Fibroblast of peridontal ligament (primary cell): ENCODE measurements around the gene TBX10.
"Not testable (repeated sequence)": the region's sequence is repeated elsewhere in the genome, so short reads cannot be mapped to it uniquely, and the experiment has no call there.

Source experiments
- DNase-seq: peaks from one replicate; pipeline ENCODE4 v3.0.0-alpha.2; 2010; ENCODE audit errors: extremely low read depth

The TBX10 gene

DNA sequence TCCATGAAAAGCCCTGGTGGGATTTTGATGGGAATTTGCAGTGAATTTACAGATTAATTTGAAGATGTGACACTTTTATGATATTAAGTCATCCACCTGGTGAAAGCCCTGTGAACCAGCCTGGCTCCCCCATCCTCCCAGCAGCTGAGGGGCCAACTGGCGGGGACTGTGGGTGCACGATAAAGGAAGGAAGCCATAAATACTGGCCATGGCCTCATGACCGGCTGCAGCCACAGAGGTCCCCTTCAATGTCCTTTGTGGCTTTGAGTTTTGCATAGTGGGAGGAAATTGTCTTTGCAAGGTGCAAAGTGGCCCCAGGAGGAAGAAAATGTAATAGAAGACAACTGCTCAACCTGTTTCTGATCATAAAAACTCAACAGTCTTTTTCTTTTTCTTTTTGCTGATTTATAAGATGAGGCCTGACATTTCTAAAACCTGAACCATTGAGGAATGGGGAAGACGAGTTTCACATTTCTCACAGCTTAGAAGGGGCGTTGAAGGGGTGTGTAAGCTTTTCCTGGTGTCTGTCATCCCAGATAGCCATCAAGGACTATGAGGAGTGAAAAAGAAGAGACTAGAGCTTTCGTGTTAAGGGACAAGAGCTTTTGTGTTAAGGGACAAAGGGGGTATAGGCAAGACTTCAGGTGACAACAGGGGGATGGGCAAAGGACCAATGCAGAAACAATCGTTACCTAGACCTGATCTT lies 39.1 kb downstream of the TBX10 start:
- DNase-seq = no peak

DNA sequence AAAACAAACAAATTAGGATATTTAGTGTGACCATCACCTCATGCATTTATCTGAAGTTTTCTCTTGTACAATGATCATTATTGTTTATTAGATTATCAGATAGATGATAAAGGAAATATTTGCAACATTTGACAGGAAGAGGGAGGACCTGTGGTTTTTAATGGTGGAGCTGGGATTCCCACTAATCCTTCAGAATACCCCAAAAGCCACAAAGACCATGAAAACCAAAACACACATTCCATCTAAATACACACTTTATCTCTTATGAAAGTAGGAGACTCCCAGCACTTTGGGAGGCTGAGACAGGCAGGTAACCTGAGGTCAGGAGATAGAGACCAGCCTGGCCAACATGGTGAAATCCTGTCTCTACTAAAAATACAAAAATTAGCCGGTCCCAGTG lies 40.4 kb downstream of the TBX10 start:
- no peak for DNase-seq

DNA sequence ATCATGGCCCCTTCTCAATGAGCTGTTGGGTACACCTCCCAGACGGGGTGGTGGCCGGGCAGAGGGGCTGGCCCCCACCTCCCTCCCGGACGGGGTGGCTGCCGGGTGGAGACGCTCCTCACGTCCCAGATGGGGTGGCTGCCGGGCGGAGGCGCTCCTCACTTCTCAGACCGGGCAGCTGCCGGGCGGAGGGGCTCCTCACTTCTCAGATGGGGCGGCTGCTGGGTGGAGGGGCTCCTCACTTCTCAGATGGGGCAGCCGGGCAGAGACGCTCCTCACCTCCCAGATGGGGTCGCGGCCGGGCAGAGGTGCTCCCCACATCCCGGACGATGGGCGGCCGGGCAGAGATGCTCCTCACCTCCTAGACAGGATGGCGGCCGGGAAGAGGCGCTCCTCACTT lies 41.6 kb downstream of the TBX10 start:
- not testable (repeated sequence) for DNase-seq

DNA sequence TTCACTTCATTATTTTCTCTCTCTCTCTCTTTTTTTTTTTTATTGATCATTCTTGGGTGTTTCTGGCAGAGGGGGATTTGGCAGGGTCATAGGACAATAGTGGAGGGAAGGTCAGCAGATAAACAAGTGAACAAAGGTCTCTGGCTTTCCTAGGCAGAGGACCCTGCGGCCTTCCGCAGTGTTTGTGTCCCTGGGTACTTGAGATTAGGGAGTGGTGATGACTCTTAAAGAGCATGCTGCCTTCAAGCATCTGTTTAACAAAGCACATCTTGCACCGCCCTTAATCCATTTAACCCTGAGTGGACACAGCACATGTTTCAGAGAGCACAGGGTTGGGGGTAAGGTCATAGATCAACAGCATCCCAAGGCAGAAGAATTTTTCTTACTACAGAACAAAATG lies 42.1 kb downstream of the TBX10 start:
- not testable (repeated sequence) for DNase-seq

DNA sequence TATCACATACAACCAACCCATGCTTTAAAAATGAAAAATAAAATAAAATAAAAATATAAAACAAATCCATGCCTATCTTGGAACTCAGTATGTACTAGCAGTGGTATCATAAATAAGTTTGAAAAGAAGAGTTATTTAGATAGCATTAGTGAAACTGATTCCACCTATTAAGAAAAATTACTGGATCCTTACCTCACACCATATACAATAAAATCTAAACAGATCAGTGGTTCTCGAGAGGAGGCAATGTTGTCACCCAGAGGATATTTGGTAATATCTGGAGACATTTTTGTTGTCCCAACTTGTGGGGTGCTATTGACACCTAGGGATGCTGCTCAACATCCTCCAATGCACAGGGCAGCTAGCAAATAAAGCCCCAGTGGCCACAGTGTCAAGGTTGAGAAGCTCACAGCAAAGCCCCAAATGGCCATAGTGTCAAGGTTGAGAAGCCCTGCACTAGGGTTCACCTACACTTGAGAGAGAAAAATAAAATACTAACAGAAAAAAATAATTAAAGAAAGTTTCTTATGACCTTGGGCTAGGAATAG lies 42.7 kb downstream of the TBX10 start:
- no peak for DNase-seq

DNA sequence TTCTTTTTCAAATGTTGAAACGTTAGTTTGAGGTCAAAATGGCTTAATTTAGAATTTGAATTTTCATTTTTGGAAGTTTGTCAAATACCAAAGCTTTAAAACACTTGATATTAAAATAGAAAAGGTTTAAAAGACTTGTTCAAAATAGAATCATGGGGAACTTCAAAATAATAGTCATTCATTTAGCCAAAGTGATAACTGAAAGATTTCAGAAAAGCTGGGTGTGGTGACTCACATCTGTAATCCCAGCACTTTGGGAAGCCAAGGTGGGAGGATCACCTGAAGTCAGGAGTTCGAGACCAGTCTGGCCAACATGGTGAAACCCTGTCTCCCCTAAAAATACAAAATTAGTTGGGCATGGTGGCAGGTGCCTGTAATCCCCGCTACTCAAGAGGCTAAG lies 45.1 kb downstream of the TBX10 start:
- no peak for DNase-seq

DNA sequence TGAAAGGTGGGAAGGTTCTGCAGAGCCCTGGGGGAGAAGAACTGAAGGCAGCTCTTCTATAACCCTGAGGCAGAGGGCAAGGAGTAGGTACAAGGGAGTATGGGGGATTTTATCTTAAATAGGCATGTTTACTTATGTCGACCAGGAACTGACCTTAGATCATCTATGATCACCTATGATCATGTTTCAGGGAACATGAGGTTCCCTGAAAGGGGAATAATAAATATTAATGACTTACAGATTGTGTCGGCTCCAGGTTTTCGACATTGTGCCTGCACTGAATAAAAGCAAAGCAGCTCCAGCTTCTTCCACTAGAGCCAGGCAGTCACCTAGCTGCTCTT lies 46.0 kb downstream of the TBX10 start:
- no peak for DNase-seq

DNA sequence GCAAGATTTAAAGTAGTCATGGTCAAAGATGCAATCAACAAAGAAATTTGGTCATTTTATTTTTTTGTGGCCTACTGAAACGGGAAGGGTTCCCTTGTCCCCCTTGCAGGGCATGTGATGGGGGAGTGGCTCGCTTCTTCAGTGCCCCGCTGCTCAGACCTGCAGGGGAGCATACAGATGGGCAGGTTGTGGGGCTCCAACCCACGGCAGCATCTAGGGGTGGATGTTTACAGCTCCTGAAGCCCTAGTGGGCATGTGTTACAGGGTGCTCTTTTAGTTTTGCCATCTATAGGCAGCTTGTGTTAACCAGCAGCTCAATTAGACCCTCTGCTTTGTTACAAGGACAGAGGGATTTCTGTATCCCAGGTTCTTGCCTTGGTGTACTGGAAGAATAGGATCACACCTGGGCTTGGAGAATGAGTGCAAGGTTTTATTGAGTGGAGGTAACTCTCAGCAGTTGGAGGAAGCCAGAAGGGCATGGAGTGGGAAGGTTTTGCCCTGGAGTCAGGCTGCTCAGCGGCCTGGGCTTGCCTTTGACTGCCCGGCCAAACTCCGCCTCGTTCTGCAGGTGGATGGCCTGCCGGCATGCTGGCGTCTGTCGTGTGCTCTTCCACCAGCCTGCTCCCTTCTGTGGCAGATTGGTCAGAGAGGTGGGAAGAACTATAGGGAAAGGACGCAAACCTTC lies 46.5 kb downstream of the TBX10 start:
- no peak for DNase-seq

DNA sequence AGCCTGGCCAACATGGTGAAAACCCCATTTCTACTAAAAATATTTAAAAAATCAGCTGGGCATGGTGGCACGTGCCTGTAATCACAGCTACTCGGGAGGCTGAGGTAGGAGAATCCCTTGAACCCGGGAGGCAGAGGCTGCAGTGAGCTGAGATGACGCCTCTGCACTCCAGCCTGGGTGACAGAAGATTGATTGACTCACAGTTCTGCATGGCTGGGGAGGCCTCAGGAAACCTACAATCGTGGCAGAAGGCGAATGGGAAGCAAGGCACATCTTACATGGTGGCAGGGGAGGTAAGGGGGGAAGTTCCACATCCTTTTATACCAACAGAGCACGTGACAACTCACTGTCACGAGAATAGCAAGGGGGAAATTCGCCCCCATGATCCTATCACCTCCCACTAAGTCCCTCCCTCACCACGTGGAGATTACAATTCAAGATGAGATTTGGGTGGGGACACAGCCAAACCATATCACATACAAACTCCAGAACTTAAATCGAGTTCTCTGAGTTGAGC lies 50.6 kb downstream of the TBX10 start:
- DNase-seq = not testable (repeated sequence)

DNA sequence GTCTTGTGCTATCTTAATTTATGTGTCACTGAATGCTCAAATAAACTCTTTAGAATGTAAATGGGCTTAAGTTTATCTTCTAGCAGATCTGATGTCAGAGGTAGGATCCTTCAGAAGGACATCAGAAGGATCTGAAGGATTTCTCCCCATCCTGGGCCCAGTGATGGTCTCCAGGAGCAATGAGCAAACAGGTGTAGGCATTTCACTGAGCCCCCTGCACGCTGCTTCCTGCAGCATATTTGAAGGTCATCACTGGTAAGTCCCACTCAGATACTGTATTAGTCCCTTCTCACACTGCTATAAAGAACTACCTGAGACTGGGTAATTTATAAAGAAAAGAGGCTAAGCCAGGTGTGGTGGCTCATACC lies 51.4 kb downstream of the TBX10 start:
- DNase-seq = no peak

DNA sequence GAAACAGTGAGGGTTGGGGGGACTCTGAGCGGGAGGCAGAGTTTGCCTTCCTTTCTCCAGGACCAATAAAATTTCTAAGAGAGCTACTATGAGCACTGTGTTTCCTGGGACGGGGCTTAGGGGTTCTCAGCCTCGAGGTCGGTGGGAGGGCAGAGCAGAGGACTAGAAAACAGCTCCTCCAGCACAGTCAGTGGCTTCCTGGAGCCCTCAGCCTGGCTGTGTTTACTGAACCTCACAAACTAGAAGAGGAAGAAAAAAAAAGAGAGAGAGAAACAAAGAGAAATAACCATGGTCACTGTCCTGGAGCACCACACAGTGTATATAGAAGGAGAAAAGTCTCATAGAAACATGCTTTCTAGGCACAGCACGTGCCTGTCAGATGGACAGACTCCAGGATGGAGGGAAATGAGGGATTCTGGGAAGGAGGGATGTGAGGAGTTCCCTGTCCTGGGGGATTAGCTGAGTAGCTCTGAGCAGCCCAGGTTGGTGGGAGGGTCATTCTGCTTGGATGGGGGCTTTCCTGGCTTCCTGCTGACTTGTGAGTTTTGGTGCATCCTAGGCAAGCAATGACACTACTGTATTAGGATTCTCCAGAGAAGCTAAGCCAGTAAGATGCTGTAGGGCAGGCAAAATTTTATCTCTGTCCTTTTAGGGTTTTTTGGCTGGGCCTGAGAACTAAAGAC lies 52.9 kb downstream of the TBX10 start:
- no peak for DNase-seq

DNA sequence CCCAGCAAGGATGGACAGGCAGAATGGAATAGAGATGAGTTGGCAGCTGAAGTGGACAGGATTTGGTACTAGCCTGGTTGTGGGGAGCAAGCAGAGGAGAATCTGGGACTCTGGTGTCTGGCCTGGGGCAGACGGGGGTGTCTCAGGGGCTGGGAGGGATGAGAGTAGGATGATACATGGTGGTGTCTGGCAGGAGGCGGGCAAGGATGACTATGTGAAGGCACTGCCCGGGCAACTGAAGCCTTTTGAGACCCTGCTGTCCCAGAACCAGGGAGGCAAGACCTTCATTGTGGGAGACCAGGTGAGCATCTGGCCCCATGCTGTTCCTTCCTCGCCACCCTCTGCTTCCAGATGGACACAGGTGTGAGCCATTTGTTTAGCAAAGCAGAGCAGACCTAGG lies 53.7 kb downstream of the TBX10 start:
- no peak for DNase-seq

DNA sequence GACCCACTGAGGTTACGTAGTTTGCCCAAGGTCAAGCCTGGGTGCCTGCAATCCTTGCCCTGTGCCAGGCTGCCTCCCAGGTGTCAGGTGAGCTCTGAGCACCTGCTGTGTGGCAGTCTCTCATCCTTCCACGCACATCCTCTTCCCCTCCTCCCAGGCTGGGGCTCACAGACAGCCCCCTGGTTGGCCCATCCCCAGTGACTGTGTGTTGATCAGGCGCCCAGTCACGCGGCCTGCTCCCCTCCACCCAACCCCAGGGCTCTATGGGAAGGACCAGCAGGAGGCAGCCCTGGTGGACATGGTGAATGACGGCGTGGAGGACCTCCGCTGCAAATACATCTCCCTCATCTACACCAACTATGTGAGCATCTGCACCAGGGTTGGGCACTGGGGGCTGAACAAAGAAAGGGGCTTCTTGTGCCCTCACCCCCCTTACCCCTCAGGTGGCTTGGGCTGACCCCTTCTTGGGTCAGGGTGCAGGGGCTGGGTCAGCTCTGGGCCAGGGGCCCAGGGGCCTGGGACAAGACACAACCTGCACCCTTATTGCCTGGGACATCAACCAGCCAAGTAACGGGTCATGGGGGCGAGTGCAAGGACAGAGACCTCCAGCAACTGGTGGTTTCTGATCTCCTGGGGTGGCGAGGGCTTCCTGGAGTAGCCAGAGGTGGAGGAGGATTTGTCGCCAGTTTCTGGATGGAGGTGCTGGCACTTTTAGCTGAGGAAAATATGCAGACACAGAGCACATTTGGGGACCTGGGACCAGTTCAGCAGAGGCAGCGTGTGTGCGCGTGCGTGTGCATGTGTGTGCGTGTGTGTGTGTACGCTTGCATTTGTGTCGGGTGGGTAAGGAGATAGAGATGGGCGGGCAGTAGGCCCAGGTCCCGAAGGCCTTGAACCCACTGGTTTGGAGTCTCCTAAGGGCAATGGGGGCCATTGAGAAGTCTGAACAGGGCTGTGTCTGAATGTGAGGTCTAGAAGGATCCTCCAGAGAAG lies 54.4 kb downstream of the TBX10 start:
- no peak for DNase-seq

DNA sequence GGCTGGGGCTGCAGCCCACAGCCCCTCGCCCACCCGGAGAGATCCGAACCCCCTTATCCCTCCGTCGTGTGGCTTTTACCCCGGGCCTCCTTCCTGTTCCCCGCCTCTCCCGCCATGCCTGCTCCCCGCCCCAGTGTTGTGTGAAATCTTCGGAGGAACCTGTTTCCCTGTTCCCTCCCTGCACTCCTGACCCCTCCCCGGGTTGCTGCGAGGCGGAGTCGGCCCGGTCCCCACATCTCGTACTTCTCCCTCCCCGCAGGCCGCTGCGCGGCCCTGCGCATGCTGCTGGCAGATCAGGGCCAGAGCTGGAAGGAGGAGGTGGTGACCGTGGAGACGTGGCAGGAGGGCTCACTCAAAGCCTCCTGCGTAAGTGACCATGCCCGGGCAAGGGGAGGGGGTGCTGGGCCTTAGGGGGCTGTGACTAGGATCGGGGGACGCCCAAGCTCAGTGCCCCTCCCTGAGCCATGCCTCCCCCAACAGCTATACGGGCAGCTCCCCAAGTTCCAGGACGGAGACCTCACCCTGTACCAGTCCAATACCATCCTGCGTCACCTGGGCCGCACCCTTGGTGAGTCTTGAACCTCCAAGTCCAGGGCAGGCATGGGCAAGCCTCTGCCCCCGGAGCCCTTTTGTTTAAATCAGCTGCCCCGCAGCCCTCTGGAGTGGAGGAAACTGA lies 55.2 kb downstream of the TBX10 start:
- peak; percentile 53 for DNase-seq

DNA sequence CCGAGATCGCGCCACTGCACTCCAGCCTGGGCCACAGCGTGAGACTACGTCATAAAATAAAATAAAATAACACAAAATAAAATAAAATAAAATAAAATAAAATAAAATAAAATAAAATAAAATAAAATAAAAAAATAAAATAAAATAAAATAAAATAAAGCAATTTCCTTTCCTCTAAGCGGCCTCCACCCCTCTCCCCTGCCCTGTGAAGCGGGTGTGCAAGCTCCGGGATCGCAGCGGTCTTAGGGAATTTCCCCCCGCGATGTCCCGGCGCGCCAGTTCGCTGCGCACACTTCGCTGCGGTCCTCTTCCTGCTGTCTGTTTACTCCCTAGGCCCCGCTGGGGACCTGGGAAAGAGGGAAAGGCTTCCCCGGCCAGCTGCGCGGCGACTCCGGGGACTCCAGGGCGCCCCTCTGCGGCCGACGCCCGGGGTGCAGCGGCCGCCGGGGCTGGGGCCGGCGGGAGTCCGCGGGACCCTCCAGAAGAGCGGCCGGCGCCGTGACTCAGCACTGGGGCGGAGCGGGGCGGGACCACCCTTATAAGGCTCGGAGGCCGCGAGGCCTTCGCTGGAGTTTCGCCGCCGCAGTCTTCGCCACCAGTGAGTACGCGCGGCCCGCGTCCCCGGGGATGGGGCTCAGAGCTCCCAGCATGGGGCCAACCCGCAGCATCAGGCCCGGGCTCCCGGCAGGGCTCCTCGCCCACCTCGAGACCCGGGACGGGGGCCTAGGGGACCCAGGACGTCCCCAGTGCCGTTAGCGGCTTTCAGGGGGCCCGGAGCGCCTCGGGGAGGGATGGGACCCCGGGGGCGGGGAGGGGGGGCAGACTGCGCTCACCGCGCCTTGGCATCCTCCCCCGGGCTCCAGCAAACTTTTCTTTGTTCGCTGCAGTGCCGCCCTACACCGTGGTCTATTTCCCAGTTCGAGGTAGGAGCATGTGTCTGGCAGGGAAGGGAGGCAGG lies 56.0 kb downstream of the TBX10 start, which contains the start of gene GSTP1:
Gene GSTP1, plus strand, starts transcription at position 566 of the 958 bp plus-strand sequence. Its CDS starts 32 bp downstream, at position 598.
- DNase-seq = peak; percentile 81

DNA sequence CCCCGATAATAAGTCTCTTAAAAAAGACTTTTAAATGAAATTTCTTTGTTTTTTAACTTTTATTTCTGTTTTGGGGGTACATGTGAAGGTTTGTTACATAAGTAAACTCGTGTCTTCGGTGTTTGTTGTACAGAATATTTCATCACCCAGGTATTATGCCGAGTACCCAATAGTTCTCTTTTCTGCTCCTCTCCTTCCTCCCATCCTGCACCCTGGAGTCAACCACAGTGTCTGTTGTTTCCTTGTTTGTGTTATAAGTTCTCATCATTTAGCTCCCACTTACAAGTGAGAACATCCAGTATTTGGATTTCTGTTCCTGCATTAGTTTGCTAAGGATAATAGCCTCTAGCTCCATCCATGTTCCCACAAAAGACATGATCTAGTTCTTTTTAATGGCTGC lies 57.6 kb downstream of the TBX10 start:
- DNase-seq = no peak

DNA sequence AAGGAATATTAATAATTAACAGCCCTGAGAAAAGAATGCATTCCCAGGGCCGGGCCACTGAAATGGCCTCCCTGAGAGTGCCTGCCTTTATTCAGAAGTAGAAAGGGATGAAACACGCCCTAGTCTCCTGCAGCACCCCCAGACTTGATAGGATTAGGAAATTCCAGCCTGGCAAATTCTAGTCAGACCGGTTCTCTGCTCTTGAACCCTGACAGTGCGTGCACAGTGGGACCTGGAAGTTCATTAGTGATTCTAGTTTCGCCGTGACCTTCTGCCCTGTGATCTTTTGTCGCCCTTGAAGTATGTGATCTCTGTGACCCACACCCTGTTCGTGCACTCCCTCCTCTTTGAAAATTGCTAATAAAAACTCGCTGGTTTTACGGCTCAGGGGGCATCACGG lies 58.1 kb downstream of the TBX10 start:
- DNase-seq = no peak
